ENCODE measurements around the gene PRM2. TPM values are rescaled to one million over a fixed set of nuclear protein-coding genes. Genes with fewer than 3 reads are reported as not detected.

Gene PRM2
- total RNA-seq, 1 donor from 2014 or later: not detected

DNA sequence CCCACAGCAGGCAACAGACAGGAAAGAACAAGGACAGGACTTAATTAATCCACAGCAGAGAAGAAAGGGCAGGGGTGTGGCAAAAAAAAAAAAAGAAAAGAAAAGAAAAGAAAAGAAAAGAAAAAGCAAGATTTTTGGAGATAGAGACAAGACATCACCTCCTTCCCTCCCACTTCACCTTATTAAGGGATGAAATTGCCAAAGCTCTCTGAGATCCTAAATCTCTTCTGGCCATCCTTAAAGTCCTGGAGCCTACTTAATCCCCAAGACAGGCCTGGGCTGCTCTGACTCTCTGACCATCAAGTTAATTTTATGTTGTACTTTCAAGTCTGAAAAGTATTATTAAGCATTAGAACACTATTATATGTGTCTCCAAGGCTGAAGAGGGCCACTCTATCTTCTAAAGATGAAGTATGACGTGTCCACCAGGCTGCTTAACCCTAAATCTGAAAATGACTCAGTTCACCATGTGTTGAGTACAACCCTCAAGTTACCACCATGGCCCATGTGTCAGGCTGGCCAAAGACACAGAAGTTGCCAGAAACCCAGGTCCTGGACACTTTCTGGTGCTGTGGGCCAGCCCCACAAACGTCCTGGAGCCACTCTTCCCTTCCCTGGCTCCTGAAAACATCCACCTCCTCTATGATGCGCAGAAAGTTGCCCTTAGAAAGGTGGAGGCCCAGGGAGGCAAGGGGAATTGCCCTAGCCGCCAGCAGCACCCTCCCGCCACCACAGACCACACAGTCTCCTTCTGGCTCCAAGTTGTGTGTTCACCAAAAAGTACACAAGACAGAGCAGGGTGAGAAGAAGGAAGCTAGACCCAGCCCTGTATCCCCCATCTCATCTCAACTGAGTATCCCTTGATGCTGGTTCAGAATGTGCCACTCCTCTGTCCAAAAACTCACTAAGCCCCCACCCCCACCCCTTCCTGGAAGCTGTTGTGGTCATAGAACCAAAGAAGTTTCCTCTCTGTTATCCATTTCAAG is 23.0 kb downstream of the PRM2 start:
- intact Hi-C loops (cut with DNase I): loop anchor here (10.0 kb wide), 1 partner anchor 699 kb away; no protein-coding TSS in a partner anchor
- no peak for TF ChIP-seq POLR2A (IDR thresholded peaks at IDR 0.05)
- no peak for TF ChIP-seq POLR2AphosphoS5 (IDR thresholded peaks at IDR 0.05; ENCODE audit: insufficient read depth in 1 of 2, low read depth in 1 of 2)
- TF ChIP-seq CTCF (IDR thresholded peaks at IDR 0.05): no peak
- H3K4me3 ChIP-seq: peak overlapping the region; percentile 62 to 97
- peak overlapping the region; percentile 99 for H3K27ac ChIP-seq
- DNase-seq (ENCODE audit: extremely low spot score in 2 of 2): no peak
- peaks cover 38% of the 10 kb centered on the region for H3K4me1 ChIP-seq
- no peaks in the 10 kb centered on the region for H3K27me3 ChIP-seq
- H3K9me3 ChIP-seq: no peaks in the 10 kb centered on the region
- no peaks in the 10 kb centered on the region for H3K36me3 ChIP-seq

DNA sequence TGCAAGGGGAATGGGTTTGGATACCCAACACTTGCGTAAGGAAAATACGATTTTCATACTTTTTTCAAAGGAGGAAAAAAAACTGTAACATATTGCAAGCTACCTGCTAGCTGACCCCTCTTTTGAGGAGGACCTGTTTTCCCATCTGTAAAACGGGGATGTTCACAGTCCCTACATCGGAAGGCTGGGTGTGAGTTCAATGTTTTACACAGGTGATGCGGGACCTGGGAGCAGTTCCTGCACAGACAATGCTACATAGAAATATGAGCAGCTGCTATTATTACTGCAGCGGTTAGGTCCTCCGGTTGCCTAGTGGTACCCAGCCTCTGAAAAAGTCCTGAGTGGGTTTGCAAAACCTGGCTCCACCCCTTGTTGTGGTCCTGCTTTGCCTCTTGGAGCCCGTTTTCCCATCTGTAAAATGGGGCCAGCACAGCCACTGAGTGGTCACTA is 23.8 kb downstream of the PRM2 start:
- H3K4me3 ChIP-seq: peak overlapping the region in 1 of 2 donors; percentile 9
- H3K4me1 ChIP-seq: peaks cover 35% of the 10 kb centered on the region

GRCh38 chr16:11251525-11252481 is 24.5 kb downstream of the PRM2 start:
- Histone ChIP-seq H3K4me1 (peaks cover 28% of the 10 kb centered on the region), H3K36me3 (no peaks in the 10 kb centered on the region), H3K27ac (peak overlapping the region; percentile 99), H3K27me3 (no peaks in the 10 kb centered on the region), H3K9me3 (no peaks in the 10 kb centered on the region), H3K4me3 (peak overlapping the region in 1 of 2 donors; percentile 9)
- TF ChIP-seq CTCF (IDR thresholded peaks at IDR 0.05) (no peak), POLR2A (IDR thresholded peaks at IDR 0.05) (no peak), POLR2AphosphoS5 (IDR thresholded peaks at IDR 0.05; ENCODE audit: insufficient read depth in 1 of 2, low read depth in 1 of 2) (peak in 1 of 2 donors; percentile 25)
- intact Hi-C loops (cut with DNase I): loop anchor here (10.0 kb wide), 1 partner anchor 697 kb away; no protein-coding TSS in a partner anchor
- DNase-seq (ENCODE audit: extremely low spot score in 2 of 2): no peak

More for the DNA sequence above, 23.8 kb downstream of the PRM2 start:
- intact Hi-C loops (cut with DNase I): loop anchor here (10.0 kb wide), 1 partner anchor 698 kb away; no protein-coding TSS in a partner anchor
- Histone ChIP-seq H3K36me3 (no peaks in the 10 kb centered on the region), H3K27me3 (no peaks in the 10 kb centered on the region), H3K9me3 (no peaks in the 10 kb centered on the region), H3K27ac (peak overlapping the region; percentile 99)
- DNase-seq (ENCODE audit: extremely low spot score in 2 of 2): no peak
- no peak for TF ChIP-seq POLR2A (IDR thresholded peaks at IDR 0.05)
- TF ChIP-seq POLR2AphosphoS5 (IDR thresholded peaks at IDR 0.05; ENCODE audit: insufficient read depth in 1 of 2, low read depth in 1 of 2): no peak
- TF ChIP-seq CTCF (IDR thresholded peaks at IDR 0.05): no peak

DNA sequence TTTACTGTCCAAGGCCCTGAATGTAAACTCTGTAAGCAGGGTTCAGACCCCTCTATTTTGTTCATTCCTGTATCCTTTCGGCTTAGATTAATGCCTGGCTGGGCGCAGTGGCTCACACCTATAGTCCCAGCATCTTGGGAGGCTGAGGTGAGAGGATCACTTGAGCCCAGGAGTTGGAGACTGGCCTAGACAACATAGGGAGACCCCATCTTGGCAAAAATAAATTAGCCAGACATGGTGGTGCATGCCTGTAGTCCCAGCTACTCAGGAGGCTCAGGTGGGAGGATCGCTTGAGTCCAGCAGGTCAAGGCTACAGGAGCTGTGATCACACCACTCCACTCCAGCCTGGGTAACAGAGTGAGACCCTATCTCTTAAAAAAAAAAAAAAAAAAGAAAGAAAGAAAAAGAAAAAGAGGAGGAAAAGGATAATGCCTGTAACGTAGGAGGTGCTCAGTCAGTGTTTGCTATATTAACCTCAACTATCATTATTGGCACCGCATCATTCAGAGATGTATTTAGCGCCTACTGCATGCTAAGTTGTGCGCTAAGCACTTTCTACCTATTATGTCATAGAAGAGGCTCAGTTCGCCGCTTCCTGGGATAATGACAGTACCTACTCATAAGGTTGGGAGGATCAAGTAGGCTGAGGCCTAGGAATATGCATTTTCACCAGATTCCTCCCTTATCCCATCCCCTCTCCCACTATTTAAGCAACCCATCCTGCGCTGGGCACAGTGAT is 25.3 kb downstream of the PRM2 start:
- peaks cover 25% of the 10 kb centered on the region for H3K4me1 ChIP-seq
- peak overlapping the region; percentile 99 for H3K27ac ChIP-seq
- intact Hi-C loops (cut with DNase I): loop anchor here (10.0 kb wide), 1 partner anchor 696 kb away; no protein-coding TSS in a partner anchor
- H3K9me3 ChIP-seq: no peaks in the 10 kb centered on the region
- no peak overlapping the region for H3K4me3 ChIP-seq
- no peak for DNase-seq (ENCODE audit: extremely low spot score in 2 of 2)
- TF ChIP-seq POLR2A (IDR thresholded peaks at IDR 0.05): no peak
- TF ChIP-seq POLR2AphosphoS5 (IDR thresholded peaks at IDR 0.05; ENCODE audit: insufficient read depth in 1 of 2, low read depth in 1 of 2): no peak
- no peak for TF ChIP-seq CTCF (IDR thresholded peaks at IDR 0.05)
- H3K27me3 ChIP-seq: no peaks in the 10 kb centered on the region
- no peaks in the 10 kb centered on the region for H3K36me3 ChIP-seq
